Ovary (tissue), 3 donors: Measurements from ENCODE around the gene NUP50.

Experiments used
- CTCF ChIP-seq, 3 donors: fragments of 450-650 bp in 2 of 3; fragments of 200-600 bp in 1 of 3; IDR thresholded peaks; one replicate each; pipeline versions ENCODE4 v1.5.1 to v1.8.0; 2016 to 2022; ENCODE audit warnings: antibody characterized with exemption in 3 of 3, mild to moderate bottlenecking in 1 of 3
- POLR2A ChIP-seq: fragments of 450-650 bp; IDR thresholded peaks from one replicate; pipeline ENCODE4 v1.6.1; 2017; ENCODE audit warnings: antibody characterized with exemption, mild to moderate bottlenecking, moderate library complexity
- donor health status: DM: no; HTN: no; CAD: no.

GRCh38 chr22:45211848-45212247, 48.1 kb downstream of the NUP50 start:
- no peak for TF ChIP-seq CTCF (IDR thresholded peaks at IDR 0.05)
- no peak for TF ChIP-seq POLR2A
